Measurements from ENCODE around the gene CCSAP.

- TF ChIP-seq SKI (IDR thresholded peaks at IDR 0.05; ENCODE audit: partially characterized antibody) (no peak), ZBTB10 (CRISPR knock-in tag; IDR thresholded peaks at IDR 0.05; ENCODE audit: borderline replicate concordance) (no peak; the same call in 1 of the 2 replicates), ZUFSP (CRISPR knock-in tag; IDR thresholded peaks at IDR 0.05; ENCODE audit: borderline replicate concordance) (no peak), PBX3 (CRISPR knock-in tag; IDR thresholded peaks at IDR 0.05; ENCODE audit: borderline replicate concordance) (no peak), ZFP62 (CRISPR knock-in tag; IDR thresholded peaks at IDR 0.05) (no peak), CENPT (CRISPR knock-in tag; IDR thresholded peaks at IDR 0.05; ENCODE audit: low read depth) (no peak), ZNF292 (CRISPR knock-in tag; IDR thresholded peaks at IDR 0.05; ENCODE audit: borderline replicate concordance, low read depth) (no peak), RERE (CRISPR knock-in tag; IDR thresholded peaks at IDR 0.05; ENCODE audit: low read depth) (no peak), POLR2A (IDR thresholded peaks at IDR 0.05; ENCODE audit: insufficient read depth in 1 of 2, low read depth in 2 of 2, low read length in 2 of 2) (peak; percentile 48 to 79; a peak in 3 of 4 replicates), HNRNPL (IDR thresholded peaks at IDR 0.05; ENCODE audit: low read depth, low read length) (0 out of 2 replicates have a peak, but pooled peaks have one; percentile 14)
Measured at GRCh38 chr1:229341774-229342655, 832 bp downstream of the CCSAP start.
